ENCODE results near the gene DGKD.

Gene DGKD

GRCh38 chr2:233325814-233326213 is 28.5 kb upstream of the DGKD start:
- no peaks in the 10 kb centered on the region for H3K9me3 ChIP-seq
- TF ChIP-seq, protein P1, sequence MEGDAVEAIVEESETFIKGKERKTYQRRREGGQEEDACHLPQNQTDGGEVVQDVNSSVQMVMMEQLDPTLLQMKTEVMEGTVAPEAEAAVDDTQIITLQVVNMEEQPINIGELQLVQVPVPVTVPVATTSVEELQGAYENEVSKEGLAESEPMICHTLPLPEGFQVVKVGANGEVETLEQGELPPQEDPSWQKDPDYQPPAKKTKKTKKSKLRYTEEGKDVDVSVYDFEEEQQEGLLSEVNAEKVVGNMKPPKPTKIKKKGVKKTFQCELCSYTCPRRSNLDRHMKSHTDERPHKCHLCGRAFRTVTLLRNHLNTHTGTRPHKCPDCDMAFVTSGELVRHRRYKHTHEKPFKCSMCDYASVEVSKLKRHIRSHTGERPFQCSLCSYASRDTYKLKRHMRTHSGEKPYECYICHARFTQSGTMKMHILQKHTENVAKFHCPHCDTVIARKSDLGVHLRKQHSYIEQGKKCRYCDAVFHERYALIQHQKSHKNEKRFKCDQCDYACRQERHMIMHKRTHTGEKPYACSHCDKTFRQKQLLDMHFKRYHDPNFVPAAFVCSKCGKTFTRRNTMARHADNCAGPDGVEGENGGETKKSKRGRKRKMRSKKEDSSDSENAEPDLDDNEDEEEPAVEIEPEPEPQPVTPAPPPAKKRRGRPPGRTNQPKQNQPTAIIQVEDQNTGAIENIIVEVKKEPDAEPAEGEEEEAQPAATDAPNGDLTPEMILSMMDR (IDR thresholded peaks at IDR 0.05; ENCODE audit: low read depth, low read length) = no peak
- H3K27me3 ChIP-seq = no peaks in the 10 kb centered on the region
- no peak overlapping the region for H3K4me3 ChIP-seq (ENCODE audit: low read depth, low read length)
- DNase-seq = no peak
- no peaks in the 10 kb centered on the region for H3K36me3 ChIP-seq
- no peaks in the 10 kb centered on the region; the same call in 1 of the 2 replicates for H3K4me1 ChIP-seq

GRCh38 chr2:233326500-233326899 is 27.8 kb upstream of the DGKD start:
- H3K4me1 ChIP-seq = no peaks in the 10 kb centered on the region; the same call in 1 of the 2 replicates
- TF ChIP-seq, protein P1 (IDR thresholded peaks at IDR 0.05; ENCODE audit: low read depth, low read length) = no peak
- H3K36me3 ChIP-seq = no peaks in the 10 kb centered on the region
- DNase-seq = no peak
- H3K27me3 ChIP-seq = no peaks in the 10 kb centered on the region
- no peaks in the 10 kb centered on the region for H3K9me3 ChIP-seq
- no peak overlapping the region for H3K4me3 ChIP-seq (ENCODE audit: low read depth, low read length)

GRCh38 chr2:233328922-233329321 is 25.4 kb upstream of the DGKD start:
- Histone ChIP-seq H3K9me3 (no peaks in the 10 kb centered on the region), H3K4me1 (no peaks in the 10 kb centered on the region; the same call in 1 of the 2 replicates), H3K4me3 (ENCODE audit: low read depth, low read length) (no peak overlapping the region), H3K27me3 (no peaks in the 10 kb centered on the region), H3K36me3 (no peaks in the 10 kb centered on the region)
- TF ChIP-seq, protein P1 (IDR thresholded peaks at IDR 0.05; ENCODE audit: low read depth, low read length) = no peak
- no peak for DNase-seq

DNA sequence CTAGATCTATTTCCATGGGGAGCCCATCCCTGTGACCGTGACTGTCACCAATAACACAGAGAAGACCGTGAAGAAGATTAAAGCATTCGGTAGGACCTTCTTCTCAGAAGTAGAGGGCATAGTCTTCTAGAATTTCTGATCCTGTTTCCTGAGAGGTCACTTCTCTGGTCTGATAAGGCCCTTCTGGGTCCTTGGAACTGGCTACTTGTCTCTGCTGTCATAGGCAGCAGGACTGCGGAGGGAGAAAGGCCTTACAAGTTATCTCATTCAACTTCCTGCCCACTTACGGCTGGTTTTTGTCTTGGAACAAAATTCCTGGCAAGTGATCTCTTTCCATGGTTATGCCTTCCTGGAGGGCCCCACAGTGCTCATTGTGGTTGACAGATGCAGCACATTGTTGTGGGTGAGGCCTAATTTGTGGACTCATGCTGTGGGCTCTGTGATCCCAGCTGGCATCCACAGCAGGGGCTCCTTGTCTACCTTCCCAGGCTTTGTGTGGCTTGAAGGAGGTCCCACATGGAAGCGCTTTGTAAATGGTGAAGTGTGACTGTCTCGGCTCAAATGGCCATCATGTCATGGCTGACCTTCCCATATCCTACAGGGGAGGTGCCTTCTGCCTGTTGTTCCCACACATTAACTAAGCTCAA is 24.7 kb upstream of the DGKD start:
- H3K36me3 ChIP-seq = no peaks in the 10 kb centered on the region
- no peak for DNase-seq
- no peaks in the 10 kb centered on the region for H3K9me3 ChIP-seq
- no peaks in the 10 kb centered on the region; the same call in 1 of the 2 replicates for H3K4me1 ChIP-seq
- no peaks in the 10 kb centered on the region for H3K27me3 ChIP-seq
- TF ChIP-seq, protein P1 (IDR thresholded peaks at IDR 0.05; ENCODE audit: low read depth, low read length) = no peak
- H3K4me3 ChIP-seq (ENCODE audit: low read depth, low read length) = no peak overlapping the region

DNA sequence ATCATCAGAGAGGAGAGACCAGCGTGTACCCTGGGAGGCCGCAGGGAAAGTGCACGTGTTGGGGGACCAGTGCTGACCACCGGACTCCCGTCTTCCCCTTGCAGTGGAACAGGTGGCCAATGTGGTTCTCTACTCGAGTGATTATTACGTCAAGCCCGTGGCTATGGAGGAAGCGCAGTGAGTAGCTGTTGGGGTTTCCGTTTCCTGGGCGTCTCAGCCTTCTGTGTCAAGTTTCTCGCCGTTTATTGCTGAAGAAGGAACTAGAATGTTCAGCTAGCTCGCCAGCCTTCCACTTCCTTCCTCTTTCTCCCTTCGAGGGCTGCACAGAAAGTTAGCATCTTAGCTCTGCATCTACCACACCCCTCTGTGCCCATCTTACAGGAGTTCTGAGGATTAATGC is 22.8 kb upstream of the DGKD start:
- H3K27me3 ChIP-seq = no peaks in the 10 kb centered on the region

DNA sequence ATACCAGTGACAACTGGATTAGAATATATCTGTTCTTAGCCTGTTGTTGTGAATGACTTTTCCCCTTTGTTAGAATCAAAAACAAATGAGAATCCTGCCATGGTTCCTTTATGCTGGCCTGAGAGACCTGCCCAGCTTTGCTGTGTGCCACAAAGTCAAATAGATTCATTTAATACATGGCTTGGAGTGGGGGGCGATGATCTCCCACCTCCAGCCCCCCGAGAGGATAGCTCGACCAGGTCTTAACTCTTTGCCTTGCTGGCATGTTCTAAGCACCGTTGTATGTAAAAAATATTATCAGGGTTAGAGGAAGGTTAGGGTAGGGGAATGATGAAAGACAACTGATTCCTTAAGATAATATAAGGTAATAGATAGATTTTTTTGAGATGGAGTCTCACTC is 22.2 kb upstream of the DGKD start:
- H3K36me3 ChIP-seq = no peaks in the 10 kb centered on the region
- no peak overlapping the region for H3K4me3 ChIP-seq (ENCODE audit: low read depth, low read length)
- H3K4me1 ChIP-seq = no peaks in the 10 kb centered on the region; the same call in 1 of the 2 replicates
- H3K9me3 ChIP-seq = no peaks in the 10 kb centered on the region
- TF ChIP-seq, protein P1 (IDR thresholded peaks at IDR 0.05; ENCODE audit: low read depth, low read length) = no peak
- no peak for DNase-seq
- H3K27me3 ChIP-seq = no peaks in the 10 kb centered on the region

More for the DNA sequence above, 22.8 kb upstream of the DGKD start:
- no peaks in the 10 kb centered on the region; the same call in 1 of the 2 replicates for H3K4me1 ChIP-seq
- DNase-seq = no peak
- TF ChIP-seq, protein P1 (IDR thresholded peaks at IDR 0.05; ENCODE audit: low read depth, low read length) = no peak
- no peaks in the 10 kb centered on the region for H3K36me3 ChIP-seq
- H3K4me3 ChIP-seq (ENCODE audit: low read depth, low read length) = no peak overlapping the region
- H3K9me3 ChIP-seq = no peaks in the 10 kb centered on the region
